ENCODE measurements around the gene OVAAL.

The OVAAL gene

DNA sequence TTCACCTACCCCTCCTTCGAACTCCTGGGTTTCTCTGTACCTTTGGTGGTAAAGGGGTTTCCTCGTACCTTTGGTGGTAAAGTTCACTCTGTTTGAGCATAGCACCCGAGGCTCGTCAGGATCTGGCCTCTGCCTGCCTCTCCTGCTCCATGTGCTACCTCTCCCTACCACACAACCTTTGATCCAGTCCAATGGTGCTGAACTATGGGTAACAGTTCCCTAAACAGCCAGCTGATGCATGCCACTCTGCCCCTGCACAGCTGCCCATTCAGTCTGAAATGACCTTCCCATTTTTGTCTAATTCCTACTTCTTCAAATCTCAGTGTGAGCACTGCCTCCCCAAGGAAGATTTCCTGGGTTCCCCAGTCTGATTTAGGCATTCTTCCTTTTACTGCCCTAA, 14.0 kb downstream of the OVAAL start:
- Histone ChIP-seq H3K4me1 (ENCODE audit: control insufficient read depth, low read depth, low read length) (no peaks in the 10 kb centered on the region), H3K4me3 (ENCODE audit: low read length) (no peak overlapping the region), H3K9me3 (ENCODE audit: control insufficient read depth, low read depth, low read length) (no peaks in the 10 kb centered on the region), H3K9ac (ENCODE audit: low read length) (no peak overlapping the region), H3K27ac (ENCODE audit: low read length) (no peak overlapping the region), H3K27me3 (ENCODE audit: control insufficient read depth, insufficient read depth, low read length) (no peaks in the 10 kb centered on the region), H3K36me3 (ENCODE audit: control insufficient read depth, low read depth, low read length) (no peaks in the 10 kb centered on the region)

DNA sequence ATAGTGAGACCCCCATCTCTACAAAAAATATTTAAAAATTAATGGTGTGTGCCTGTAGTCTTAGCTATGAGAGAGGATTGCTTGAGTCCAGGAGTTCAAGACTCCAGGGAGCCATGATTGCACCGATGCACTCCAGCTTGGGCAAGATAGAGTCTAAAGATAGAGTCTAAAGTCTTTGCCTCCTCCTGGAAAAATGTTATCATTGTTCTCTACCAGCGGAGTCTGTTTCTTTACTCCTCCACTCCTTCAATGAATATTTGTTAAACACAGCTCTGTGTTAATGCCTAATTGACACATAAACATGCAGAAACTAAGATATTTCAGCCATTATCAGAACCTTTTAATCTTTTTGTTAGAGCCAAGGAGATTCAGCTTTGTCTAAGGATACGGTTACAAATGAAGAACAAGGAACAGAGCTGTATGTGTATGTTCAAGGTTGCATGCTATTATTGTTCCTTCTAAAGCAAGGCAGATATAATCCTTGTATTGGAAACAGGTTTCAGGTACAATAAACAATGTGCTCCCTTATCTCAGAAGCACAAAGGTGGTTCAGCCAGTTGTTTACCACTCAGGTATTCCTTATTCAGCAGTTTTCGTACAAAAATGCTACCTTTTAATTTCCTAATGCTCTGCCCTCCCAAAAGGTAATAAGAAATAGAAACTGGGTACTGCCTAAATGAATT, 15.4 kb downstream of the OVAAL start:
- Histone ChIP-seq H3K36me3 (ENCODE audit: control insufficient read depth, low read depth, low read length) (no peaks in the 10 kb centered on the region), H3K4me3 (ENCODE audit: low read length) (no peak overlapping the region), H3K27ac (ENCODE audit: low read length) (no peak overlapping the region), H3K9me3 (ENCODE audit: control insufficient read depth, low read depth, low read length) (no peaks in the 10 kb centered on the region), H3K4me1 (ENCODE audit: control insufficient read depth, low read depth, low read length) (no peaks in the 10 kb centered on the region), H3K27me3 (ENCODE audit: control insufficient read depth, insufficient read depth, low read length) (no peaks in the 10 kb centered on the region), H3K9ac (ENCODE audit: low read length) (no peak overlapping the region)

DNA sequence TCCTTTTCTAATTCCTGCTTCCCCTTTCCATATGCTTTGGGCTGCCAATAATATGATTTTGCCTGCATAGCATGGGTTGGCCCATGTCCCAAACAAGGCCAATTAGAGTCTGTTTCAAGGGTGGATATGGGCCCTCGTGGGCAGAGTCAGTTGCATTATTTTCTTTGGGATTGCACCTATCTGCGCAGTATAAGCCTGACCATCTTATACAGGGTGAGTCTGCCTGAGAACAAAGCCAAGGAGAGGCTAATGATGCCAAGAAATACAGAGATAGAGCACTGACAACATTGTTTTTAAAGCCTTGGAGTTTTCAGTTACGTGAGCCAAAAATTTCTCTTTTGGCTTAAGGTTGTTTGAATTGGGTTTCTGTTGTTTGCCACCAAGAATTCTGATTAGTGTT, 18.6 kb downstream of the OVAAL start:
- no peaks in the 10 kb centered on the region for H3K4me1 ChIP-seq (ENCODE audit: control insufficient read depth, low read depth, low read length)
- no peak overlapping the region for H3K27ac ChIP-seq (ENCODE audit: low read length)
- H3K27me3 ChIP-seq (ENCODE audit: control insufficient read depth, insufficient read depth, low read length), result no peaks in the 10 kb centered on the region
- no peak overlapping the region for H3K4me3 ChIP-seq (ENCODE audit: low read length)
- H3K9ac ChIP-seq (ENCODE audit: low read length), result no peak overlapping the region
- no peaks in the 10 kb centered on the region for H3K9me3 ChIP-seq (ENCODE audit: control insufficient read depth, low read depth, low read length)
- H3K36me3 ChIP-seq (ENCODE audit: control insufficient read depth, low read depth, low read length), result no peaks in the 10 kb centered on the region

DNA sequence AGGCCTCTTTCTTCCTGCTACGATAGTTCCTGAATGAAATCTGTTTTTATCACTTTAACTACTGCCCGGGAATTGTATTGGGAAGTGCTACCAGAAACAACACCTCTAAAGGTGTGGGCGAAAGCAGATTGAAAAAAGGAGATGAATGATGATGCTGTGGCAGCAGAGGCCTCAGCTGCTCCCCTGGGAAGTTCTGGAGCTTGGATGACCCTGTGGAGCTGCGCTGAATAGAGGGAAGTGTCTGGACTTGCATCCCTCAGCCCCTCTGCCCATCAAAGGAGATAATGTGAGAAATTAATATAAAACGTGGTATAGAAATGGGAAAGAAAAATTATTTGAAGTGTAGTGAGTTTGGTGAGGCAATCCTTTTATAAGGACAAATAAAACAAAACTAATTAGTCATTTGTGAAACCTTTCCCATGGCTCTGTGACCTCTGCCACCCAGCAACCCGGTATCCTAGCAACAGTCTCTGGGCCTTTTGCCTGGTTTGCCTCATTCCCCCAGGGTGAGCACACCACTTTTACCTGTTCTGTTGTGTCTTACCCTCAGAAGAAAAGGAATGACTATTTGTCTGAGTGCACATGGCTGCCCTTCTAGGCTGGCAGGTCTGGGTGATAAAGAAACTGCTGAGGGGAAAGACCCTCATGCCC, 21.3 kb downstream of the OVAAL start:
- no peaks in the 10 kb centered on the region for H3K4me1 ChIP-seq (ENCODE audit: control insufficient read depth, low read depth, low read length)
- H3K36me3 ChIP-seq (ENCODE audit: control insufficient read depth, low read depth, low read length), result no peaks in the 10 kb centered on the region
- no peak overlapping the region for H3K4me3 ChIP-seq (ENCODE audit: low read length)
- H3K27ac ChIP-seq (ENCODE audit: low read length), result no peak overlapping the region
- no peaks in the 10 kb centered on the region for H3K9me3 ChIP-seq (ENCODE audit: control insufficient read depth, low read depth, low read length)
- H3K9ac ChIP-seq (ENCODE audit: low read length), result no peak overlapping the region
- no peaks in the 10 kb centered on the region for H3K27me3 ChIP-seq (ENCODE audit: control insufficient read depth, insufficient read depth, low read length)

DNA sequence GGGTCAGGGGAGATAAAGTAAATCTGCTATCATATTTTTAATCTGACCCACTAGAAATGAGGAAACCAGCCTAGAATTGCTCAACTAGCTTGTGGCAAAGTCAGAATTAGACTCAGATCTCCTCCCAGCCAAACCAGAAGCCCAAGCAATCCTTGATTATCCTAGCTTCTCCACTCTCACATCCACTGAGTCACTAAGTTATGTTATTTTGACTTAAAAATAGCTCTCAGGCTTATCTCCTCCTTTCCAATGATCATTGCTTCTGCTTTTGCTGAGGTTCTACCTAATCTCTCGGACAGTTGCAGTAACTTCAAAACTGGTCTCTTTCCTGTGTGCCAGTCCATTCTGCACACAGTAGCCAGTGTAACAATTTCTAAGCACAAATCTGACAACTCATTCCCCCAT, 22.9 kb downstream of the OVAAL start:
- Histone ChIP-seq H3K36me3 (ENCODE audit: control insufficient read depth, low read depth, low read length) (no peaks in the 10 kb centered on the region), H3K9ac (ENCODE audit: low read length) (no peak overlapping the region), H3K9me3 (ENCODE audit: control insufficient read depth, low read depth, low read length) (no peaks in the 10 kb centered on the region), H3K4me3 (ENCODE audit: low read length) (no peak overlapping the region), H3K27ac (ENCODE audit: low read length) (no peak overlapping the region), H3K4me1 (ENCODE audit: control insufficient read depth, low read depth, low read length) (no peaks in the 10 kb centered on the region), H3K27me3 (ENCODE audit: control insufficient read depth, insufficient read depth, low read length) (no peaks in the 10 kb centered on the region)

DNA sequence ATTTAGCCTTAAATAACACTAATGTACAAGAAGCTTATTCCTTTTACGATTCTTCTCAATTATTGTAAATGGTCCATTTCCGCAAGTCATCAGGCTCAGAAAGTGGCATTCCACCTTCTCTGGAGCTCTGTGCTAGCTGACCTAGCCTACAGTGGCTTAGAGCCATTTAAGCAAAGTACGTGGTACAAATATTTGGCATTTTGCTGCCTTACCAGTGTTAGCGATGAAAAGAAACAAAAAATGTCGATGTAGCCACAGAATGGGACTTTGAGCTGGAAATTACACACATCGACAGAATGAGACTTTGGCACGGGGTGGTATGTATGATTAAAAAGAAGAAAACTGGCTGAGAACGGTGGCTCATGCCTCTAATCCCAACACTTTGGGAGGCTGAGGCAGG, 26.1 kb downstream of the OVAAL start:
- Histone ChIP-seq H3K27ac (ENCODE audit: low read length) (no peak overlapping the region), H3K36me3 (ENCODE audit: control insufficient read depth, low read depth, low read length) (no peaks in the 10 kb centered on the region), H3K9ac (ENCODE audit: low read length) (no peak overlapping the region), H3K27me3 (ENCODE audit: control insufficient read depth, insufficient read depth, low read length) (no peaks in the 10 kb centered on the region), H3K9me3 (ENCODE audit: control insufficient read depth, low read depth, low read length) (no peaks in the 10 kb centered on the region), H3K4me1 (ENCODE audit: control insufficient read depth, low read depth, low read length) (no peaks in the 10 kb centered on the region), H3K4me3 (ENCODE audit: low read length) (no peak overlapping the region)

DNA sequence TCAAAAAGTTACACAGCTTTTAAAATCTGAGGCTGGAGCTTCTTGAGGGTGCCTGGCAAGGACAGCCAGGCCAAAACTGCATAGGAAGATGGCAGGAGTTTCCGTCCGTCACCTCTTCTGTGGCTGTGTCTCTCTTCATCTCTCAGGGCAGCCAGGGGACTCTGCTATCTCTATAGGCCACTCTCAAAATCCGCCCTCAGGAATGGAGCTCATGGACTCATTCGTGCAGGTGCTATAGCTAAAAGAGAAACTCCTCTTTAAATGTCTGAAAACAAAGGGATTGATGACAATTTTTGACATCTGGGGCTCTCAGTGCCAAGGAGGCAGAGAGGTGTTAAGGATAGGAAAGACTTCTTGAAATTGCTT, 27.2 kb downstream of the OVAAL start:
- Histone ChIP-seq H3K9ac (ENCODE audit: low read length) (no peak overlapping the region), H3K4me1 (ENCODE audit: control insufficient read depth, low read depth, low read length) (no peaks in the 10 kb centered on the region), H3K4me3 (ENCODE audit: low read length) (no peak overlapping the region), H3K27me3 (ENCODE audit: control insufficient read depth, insufficient read depth, low read length) (no peaks in the 10 kb centered on the region), H3K36me3 (ENCODE audit: control insufficient read depth, low read depth, low read length) (no peaks in the 10 kb centered on the region), H3K27ac (ENCODE audit: low read length) (no peak overlapping the region), H3K9me3 (ENCODE audit: control insufficient read depth, low read depth, low read length) (no peaks in the 10 kb centered on the region)

DNA sequence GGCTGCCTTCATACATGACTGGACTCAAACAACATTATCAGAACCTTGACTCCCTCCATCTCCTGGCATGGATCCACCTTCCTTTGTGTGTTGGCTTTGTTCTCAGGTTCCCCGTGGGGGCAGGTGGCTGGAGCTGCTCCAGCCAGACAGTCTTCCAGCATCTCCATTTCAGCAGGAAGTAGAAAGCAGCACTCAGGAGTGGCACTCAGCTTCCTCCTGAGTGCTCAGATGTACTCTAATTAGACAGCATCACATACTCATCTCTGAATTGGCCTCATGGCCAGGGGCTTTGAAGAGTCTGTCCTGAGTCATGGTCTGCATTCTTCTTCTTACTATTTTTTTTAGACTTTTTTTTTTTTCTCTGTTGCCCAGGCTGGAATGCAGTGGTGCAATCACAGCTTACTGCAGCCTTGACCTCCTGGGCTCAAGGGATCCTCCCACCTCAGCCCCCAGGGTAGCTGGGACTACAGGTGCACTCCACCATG, 27.9 kb downstream of the OVAAL start:
- Histone ChIP-seq H3K27ac (ENCODE audit: low read length) (no peak overlapping the region), H3K9ac (ENCODE audit: low read length) (no peak overlapping the region), H3K4me1 (ENCODE audit: control insufficient read depth, low read depth, low read length) (no peaks in the 10 kb centered on the region), H3K9me3 (ENCODE audit: control insufficient read depth, low read depth, low read length) (no peaks in the 10 kb centered on the region), H3K4me3 (ENCODE audit: low read length) (no peak overlapping the region), H3K27me3 (ENCODE audit: control insufficient read depth, insufficient read depth, low read length) (no peaks in the 10 kb centered on the region), H3K36me3 (ENCODE audit: control insufficient read depth, low read depth, low read length) (no peaks in the 10 kb centered on the region)

DNA sequence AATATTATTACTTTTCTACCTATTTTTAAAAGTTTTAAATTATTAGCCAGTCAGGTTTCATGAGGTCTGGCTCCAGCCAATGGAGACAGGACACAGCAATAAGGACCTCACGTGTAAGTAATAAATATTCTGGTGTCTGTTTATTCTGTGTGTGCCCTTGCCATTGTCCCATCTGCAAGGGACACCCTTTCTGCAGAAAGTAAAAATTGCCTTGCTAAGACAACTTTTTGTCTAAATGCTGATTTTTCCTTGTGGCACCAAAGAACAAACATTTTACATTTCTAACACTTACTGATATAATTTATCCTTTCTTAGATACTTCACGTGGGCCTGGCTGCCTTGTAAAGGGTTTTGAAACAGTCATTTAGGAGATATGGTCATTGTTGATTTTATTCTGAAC, 29.4 kb downstream of the OVAAL start:
- Histone ChIP-seq H3K9ac (ENCODE audit: low read length) (no peak overlapping the region), H3K27ac (ENCODE audit: low read length) (no peak overlapping the region), H3K9me3 (ENCODE audit: control insufficient read depth, low read depth, low read length) (no peaks in the 10 kb centered on the region), H3K27me3 (ENCODE audit: control insufficient read depth, insufficient read depth, low read length) (no peaks in the 10 kb centered on the region), H3K4me1 (ENCODE audit: control insufficient read depth, low read depth, low read length) (no peaks in the 10 kb centered on the region), H3K36me3 (ENCODE audit: control insufficient read depth, low read depth, low read length) (no peaks in the 10 kb centered on the region), H3K4me3 (ENCODE audit: low read length) (no peak overlapping the region)

DNA sequence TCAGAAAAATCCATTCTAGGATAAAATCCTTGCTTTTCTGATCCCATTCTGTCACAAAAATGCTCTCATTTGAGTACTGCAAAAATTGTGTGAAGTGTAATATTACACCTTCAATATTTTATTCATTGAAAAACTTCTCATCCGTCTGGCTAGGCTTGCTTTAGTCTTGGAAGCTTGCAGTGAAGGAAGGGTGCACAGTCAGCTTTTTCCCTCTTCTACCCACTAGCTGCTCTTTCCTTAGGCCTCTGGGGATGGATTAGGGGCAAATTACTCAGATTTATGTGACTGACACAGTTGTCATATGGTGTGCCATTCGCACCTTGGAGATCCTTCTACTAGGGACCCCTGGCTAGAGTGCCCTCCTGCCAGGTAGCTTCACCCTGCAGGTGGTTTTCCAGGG, 32.1 kb downstream of the OVAAL start:
- Histone ChIP-seq H3K9me3 (ENCODE audit: control insufficient read depth, low read depth, low read length) (no peaks in the 10 kb centered on the region), H3K4me3 (ENCODE audit: low read length) (no peak overlapping the region), H3K27ac (ENCODE audit: low read length) (no peak overlapping the region), H3K9ac (ENCODE audit: low read length) (no peak overlapping the region), H3K36me3 (ENCODE audit: control insufficient read depth, low read depth, low read length) (no peaks in the 10 kb centered on the region), H3K27me3 (ENCODE audit: control insufficient read depth, insufficient read depth, low read length) (no peaks in the 10 kb centered on the region), H3K4me1 (ENCODE audit: control insufficient read depth, low read depth, low read length) (no peaks in the 10 kb centered on the region)

DNA sequence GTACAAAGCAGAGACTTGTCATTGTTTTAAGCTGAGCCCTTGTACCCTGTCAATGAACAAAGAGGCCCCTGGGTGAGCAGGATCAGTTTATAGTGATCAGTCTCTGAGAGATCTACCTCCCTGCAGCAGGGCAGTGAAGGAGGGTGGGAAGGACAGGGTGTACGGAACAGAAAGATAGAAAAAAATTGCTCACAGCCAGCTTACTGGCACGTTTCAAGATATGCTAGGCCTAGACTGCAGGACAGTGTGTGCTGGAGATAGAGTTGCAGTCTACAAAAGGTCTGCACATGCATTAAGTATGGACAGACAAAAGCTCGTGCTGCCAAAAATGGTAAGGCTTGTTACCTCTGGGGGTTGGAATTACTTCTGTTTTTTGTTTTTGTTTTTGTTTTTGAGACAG, 34.6 kb downstream of the OVAAL start:
- H3K27ac ChIP-seq (ENCODE audit: low read length), result no peak overlapping the region
- H3K4me3 ChIP-seq (ENCODE audit: low read length), result no peak overlapping the region

DNA sequence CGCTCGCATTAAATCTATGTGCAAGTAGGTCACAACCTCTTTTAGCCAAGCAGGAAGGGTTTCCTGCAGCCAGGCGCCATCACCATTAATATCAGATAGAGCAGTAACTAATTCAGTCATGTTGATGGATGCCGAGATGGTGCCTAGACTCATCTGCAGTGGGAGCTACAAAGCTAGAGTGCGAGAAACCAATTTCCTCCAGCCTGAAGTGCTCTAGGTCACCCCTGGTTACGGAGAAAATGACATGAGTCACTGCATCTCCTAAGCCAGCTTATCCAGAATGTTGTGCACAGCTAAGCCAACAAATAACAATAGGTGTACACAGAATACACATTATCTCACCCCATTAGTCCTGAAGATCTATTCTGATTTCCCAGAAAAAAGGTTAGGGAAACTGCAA, 36.0 kb downstream of the OVAAL start:
- Histone ChIP-seq H3K4me3 (ENCODE audit: low read length) (no peak overlapping the region), H3K9me3 (ENCODE audit: control insufficient read depth, low read depth, low read length) (no peaks in the 10 kb centered on the region), H3K27ac (ENCODE audit: low read length) (no peak overlapping the region), H3K27me3 (ENCODE audit: control insufficient read depth, insufficient read depth, low read length) (no peaks in the 10 kb centered on the region), H3K9ac (ENCODE audit: low read length) (no peak overlapping the region), H3K4me1 (ENCODE audit: control insufficient read depth, low read depth, low read length) (no peaks in the 10 kb centered on the region), H3K36me3 (ENCODE audit: control insufficient read depth, low read depth, low read length) (no peaks in the 10 kb centered on the region)

More for the DNA sequence above, 34.6 kb downstream of the OVAAL start:
- H3K36me3 ChIP-seq (ENCODE audit: control insufficient read depth, low read depth, low read length), result no peaks in the 10 kb centered on the region
- no peak overlapping the region for H3K9ac ChIP-seq (ENCODE audit: low read length)
- no peaks in the 10 kb centered on the region for H3K27me3 ChIP-seq (ENCODE audit: control insufficient read depth, insufficient read depth, low read length)
- H3K9me3 ChIP-seq (ENCODE audit: control insufficient read depth, low read depth, low read length), result no peaks in the 10 kb centered on the region
- no peaks in the 10 kb centered on the region for H3K4me1 ChIP-seq (ENCODE audit: control insufficient read depth, low read depth, low read length)
